ENCODE measurements around the gene B4GALT3. TPM values are rescaled to one million over a fixed set of nuclear protein-coding genes. Genes with fewer than 3 reads are reported as not detected.
A peak's percentile ranks its signal among the peaks of the same experiment; 100 is the strongest.

The B4GALT3 gene
- total RNA-seq, 1 donor from 2014 or later: 9.5 TPM

- no peaks in the 10 kb centered on the region for H3K27me3 ChIP-seq
- Mint-ChIP-seq H3K27me3 (ENCODE audit: insufficient read depth, low read depth) (peaks cover 18% of the 10 kb centered on the region), H3K9me3 (no peaks in the 10 kb centered on the region), H3K36me3 (no peaks in the 10 kb centered on the region), H3K4me3 (no peak overlapping the region), H3K4me1 (peaks cover 17% of the 10 kb centered on the region), H3K27ac (peak overlapping the region; percentile 81)
- no peaks in the 10 kb centered on the region for H3K36me3 ChIP-seq
- no peaks in the 10 kb centered on the region for H3K79me2 ChIP-seq (ENCODE audit: low read depth)
- no peak overlapping the region for H3K9ac ChIP-seq
- no peaks in the 10 kb centered on the region for H3K9me3 ChIP-seq (ENCODE audit: low read depth)
- H3K4me2 ChIP-seq: no peak overlapping the region
- DNase-seq (ENCODE audit: low spot score): no peak
- no peaks in the 10 kb centered on the region for H3F3A ChIP-seq (ENCODE audit: low read depth)
- no peaks in the 10 kb centered on the region for H4K20me1 ChIP-seq (ENCODE audit: low read depth)
- H3K27ac ChIP-seq: no peak overlapping the region
- no peak overlapping the region for H3K4me3 ChIP-seq
- H2AFZ ChIP-seq (replicated peaks): no peak overlapping the region
- TF ChIP-seq CTCF (IDR thresholded peaks at IDR 0.05) (no peak), EZH2 (IDR thresholded peaks at IDR 0.05) (no peak), EZH2phosphoT487 (IDR thresholded peaks at IDR 0.05) (no peak)
- H3K4me1 ChIP-seq: peaks cover 9% of the 10 kb centered on the region
Observed at GRCh38 chr1:161191971-161192370, 14.7 kb upstream of the B4GALT3 start.

GRCh38 chr1:161190962-161191521 is 13.7 kb upstream of the B4GALT3 start:
- Histone ChIP-seq H4K20me1 (ENCODE audit: low read depth) (no peaks in the 10 kb centered on the region), H3K27ac (no peak overlapping the region), H3K27me3 (no peaks in the 10 kb centered on the region), H3F3A (ENCODE audit: low read depth) (no peaks in the 10 kb centered on the region), H3K9ac (no peak overlapping the region), H2AFZ (replicated peaks) (no peak overlapping the region), H3K4me2 (no peak overlapping the region), H3K4me3 (no peak overlapping the region), H3K9me3 (ENCODE audit: low read depth) (no peaks in the 10 kb centered on the region), H3K79me2 (ENCODE audit: low read depth) (no peaks in the 10 kb centered on the region), H3K36me3 (no peaks in the 10 kb centered on the region), H3K4me1 (no peaks in the 10 kb centered on the region)
- no peak for DNase-seq (ENCODE audit: low spot score)
- TF ChIP-seq EZH2 (IDR thresholded peaks at IDR 0.05) (no peak), EZH2phosphoT487 (IDR thresholded peaks at IDR 0.05) (no peak), CTCF (IDR thresholded peaks at IDR 0.05) (no peak)
- Mint-ChIP-seq H3K9me3 (no peaks in the 10 kb centered on the region), H3K4me3 (no peak overlapping the region), H3K36me3 (no peaks in the 10 kb centered on the region), H3K27ac (no peak overlapping the region), H3K4me1 (peaks cover 13% of the 10 kb centered on the region), H3K27me3 (ENCODE audit: insufficient read depth, low read depth) (peaks cover 15% of the 10 kb centered on the region)

GRCh38 chr1:161189036-161189435 is 11.7 kb upstream of the B4GALT3 start:
- Mint-ChIP-seq H3K4me3 (no peak overlapping the region), H3K4me1 (peaks cover 13% of the 10 kb centered on the region), H3K36me3 (no peaks in the 10 kb centered on the region), H3K27me3 (ENCODE audit: insufficient read depth, low read depth) (peaks cover 14% of the 10 kb centered on the region), H3K27ac (no peak overlapping the region), H3K9me3 (no peaks in the 10 kb centered on the region)
- Histone ChIP-seq H3K4me1 (no peaks in the 10 kb centered on the region), H3K79me2 (ENCODE audit: low read depth) (no peaks in the 10 kb centered on the region), H3K4me2 (no peak overlapping the region), H3K4me3 (no peak overlapping the region), H4K20me1 (ENCODE audit: low read depth) (no peaks in the 10 kb centered on the region), H2AFZ (replicated peaks) (no peak overlapping the region), H3K27ac (no peak overlapping the region), H3K27me3 (no peaks in the 10 kb centered on the region), H3K9me3 (ENCODE audit: low read depth) (no peaks in the 10 kb centered on the region), H3K9ac (no peak overlapping the region), H3F3A (ENCODE audit: low read depth) (no peaks in the 10 kb centered on the region), H3K36me3 (no peaks in the 10 kb centered on the region)
- no peak for TF ChIP-seq CTCF (IDR thresholded peaks at IDR 0.05)
- no peak for TF ChIP-seq EZH2phosphoT487 (IDR thresholded peaks at IDR 0.05)
- no peak for DNase-seq (ENCODE audit: low spot score)

Measured in neural progenitor cell (in vitro differentiated cells).